Activated T-cell treated with anti-CD3 and anti-CD28 coated beads for 1 hour (primary cell): ENCODE measurements around the gene PDE8B.

ENCODE experiments used
- DNase-seq: peaks from one replicate; pipeline ENCODE4 v3.0.0-alpha.2; 2020; ENCODE audit warnings: low read depth

Gene PDE8B

DNA sequence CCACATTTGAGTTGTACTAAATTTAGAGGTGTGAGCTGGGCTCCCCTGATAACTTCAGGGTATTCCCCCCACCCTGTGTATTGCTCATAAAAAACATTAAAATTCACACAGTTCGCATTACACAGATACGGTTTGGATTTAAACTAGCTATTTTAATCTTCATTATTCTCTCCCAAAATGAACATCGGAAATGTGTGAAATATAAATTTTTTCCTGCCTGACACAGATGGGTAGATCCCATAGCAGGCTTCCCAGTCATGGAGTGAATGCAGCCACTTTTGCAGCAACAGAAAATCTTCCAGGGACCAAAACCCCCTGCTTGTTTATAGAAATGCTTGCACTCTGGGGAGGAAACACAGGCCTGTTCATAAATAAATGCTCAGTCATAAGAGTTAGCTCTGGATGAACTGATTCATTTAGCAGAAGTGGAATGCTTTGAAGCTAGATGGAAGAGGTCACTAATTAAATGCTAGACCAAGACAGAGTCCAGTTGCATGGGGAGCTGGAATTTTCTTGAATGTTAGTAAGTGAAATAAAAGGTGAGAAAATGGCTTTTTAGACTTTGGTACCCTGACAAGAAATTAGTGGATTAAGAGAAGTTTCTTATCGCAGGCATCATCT lies 115.6 kb downstream of the PDE8B start:
- DNase-seq, result no peak

DNA sequence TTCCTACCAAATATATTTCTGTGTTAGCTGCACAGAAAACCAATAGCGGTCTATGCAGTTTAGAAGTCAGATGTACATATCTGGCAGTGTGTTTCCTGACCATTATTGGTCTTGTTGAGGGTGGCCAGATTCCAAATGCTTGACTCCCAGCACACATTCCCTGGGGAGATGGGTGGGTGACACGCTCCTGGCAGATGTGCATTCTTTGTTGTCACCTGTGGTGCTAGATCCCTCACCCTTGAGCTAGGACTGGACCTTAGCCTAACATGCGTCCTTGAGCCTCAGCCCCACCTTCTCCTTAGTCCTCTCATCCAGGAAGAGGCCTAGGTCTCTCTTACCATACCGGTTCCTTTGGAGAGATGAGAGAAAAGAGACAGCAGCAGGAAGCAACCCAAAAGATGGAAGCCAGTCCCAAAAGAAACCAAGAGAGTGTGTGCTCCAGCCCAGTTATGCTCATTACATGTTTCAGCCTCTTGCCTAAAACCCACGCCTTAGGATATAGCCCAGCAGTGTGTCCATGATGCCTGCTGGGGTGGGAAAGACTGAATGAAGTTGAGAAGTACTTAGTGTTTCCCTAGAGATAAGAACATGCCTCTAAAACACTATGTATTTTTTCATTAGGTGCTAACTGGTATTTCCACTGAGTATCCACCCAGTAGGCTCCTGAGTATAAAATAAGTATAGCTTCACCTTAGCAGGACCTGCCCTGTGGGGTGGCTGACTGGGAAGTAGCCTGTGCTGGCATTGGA lies 116.7 kb downstream of the PDE8B start:
- DNase-seq, result no peak

DNA sequence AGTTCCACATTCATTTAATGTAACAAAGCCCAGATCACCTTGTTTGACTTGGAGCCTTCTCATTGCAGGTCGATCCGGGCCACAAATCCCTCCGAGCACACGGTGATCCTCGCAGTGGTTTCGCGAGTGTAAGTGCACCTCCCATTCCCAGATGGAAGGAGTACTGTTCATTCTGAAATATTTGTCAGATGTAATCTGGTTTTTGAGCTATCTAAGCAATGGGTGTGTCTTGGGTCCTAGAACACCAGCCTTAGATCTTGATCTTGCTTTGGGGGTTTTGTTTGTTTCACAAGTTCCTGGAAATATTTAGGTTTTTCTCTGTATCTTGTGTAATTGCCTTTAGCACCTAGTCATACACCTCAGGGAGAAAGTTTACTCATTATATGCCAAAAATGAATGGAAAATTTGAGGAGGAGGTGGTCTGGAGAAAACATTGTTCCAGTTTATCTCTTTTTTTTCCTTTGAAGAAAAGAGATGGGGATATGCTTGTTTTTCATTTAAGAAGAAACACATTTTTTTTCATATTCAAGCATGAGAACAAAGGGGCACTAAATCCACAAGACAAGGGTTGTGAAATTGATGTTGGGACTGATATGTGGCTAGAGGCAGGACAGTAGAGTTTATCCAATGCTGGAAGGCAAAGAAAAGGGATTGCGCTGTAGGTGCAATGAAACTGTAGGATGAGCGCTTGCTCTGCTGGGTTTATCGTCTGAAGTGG lies 118.6 kb downstream of the PDE8B start:
- DNase-seq, result no peak

DNA sequence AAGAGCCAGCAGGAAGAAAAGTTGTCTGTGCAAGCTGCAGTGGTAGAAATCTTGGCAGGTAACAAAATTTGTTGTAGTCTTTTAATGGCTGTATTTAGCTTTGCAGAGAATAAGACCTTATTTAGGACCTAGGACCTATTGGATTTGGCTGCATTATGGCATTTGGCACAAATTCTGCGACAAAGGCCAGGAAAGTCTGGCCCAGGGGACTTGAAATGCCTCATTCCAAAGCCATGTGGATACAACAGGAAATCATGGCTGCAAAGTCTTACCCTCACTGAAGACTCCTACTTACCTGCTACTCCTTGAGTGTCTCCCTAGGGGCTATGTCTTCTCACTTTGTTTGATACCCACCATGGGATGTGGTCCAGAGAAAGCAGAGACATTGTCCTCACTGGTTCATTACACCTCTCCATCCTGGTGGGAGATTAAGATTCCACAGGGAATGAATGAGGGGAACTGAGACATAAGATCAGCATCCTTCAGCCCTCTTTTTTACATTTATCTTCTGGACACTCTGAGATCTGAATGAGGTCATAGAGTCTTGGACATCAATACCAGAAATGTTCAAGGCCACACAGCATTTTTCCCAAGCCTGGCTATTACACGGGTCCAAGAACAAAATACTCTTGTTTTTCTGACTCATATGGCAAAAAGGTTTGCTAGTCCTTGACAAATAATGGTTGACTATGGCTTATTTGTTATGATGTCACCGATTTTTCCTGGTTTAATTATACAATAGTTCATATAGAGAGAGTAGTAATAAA lies 119.4 kb downstream of the PDE8B start:
- DNase-seq, result no peak

DNA sequence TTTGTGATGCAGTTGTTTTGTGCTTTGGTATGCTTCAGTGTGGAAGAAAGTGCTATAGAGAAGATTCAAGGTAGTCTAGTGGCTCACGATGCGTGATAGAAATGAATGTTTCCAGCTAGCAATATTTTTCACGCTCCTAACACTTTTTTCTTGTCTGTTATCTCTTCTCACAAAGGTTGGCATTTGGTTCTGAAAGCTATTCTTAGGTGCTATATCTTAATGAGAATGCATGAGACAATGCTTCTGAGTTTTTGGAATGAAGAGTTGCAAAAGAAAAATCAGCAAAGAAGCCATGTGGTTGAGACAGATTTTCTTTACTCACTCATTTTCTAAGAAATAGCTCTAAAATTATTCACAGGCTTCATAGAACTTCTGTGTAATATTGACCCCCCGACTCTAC lies 122.6 kb downstream of the PDE8B start:
- DNase-seq, result no peak

DNA sequence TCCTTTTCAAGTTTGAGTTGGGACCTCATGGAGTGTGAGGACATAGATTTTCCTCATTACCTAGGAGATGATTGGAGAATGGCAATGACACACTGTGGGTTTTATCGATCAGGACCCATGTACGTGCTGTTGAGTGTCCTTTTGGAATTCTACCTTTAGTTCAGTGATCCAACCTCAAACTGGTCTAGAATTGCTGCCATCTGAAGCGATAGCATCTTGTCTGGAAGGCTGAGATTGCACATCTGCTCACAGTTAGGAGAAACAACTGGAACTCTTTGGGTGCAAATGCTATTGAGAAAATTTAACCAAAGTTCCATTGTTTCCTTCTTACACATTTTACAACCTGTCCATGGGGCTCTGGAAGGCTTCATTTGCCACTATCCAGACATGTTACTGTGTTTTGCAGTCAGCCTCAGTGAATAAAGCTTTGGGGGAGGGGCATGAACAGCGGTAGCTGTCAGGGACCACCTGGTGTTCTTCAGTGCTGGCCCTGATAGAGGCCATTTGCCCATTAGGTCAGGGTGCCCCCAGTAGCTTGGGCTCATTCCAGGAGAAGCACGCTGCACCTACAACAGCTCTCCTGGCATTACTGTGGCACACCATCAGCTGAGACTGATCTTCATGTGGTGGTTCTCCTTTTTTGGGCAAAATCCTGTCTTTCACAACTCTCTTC lies 123.1 kb downstream of the PDE8B start:
- no peak for DNase-seq

DNA sequence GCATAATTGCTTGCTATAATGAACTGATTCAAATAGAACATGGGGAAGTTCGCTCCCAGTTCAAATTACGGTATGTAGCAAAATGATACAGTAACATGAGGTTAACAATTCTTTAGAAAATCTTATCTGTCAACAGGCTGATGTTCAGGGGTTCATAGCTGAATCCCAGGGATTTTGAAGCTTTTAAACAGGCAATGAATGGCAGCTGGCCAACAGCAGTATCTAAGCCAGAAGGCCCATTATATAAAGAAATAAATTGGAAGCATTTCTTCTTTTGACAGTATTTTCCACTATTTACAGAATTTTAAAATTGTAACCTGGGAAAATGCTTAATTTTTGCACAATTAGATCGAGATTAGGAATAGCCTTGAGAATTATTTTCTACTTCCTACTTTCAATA lies 126.8 kb downstream of the PDE8B start:
- DNase-seq, result no peak

DNA sequence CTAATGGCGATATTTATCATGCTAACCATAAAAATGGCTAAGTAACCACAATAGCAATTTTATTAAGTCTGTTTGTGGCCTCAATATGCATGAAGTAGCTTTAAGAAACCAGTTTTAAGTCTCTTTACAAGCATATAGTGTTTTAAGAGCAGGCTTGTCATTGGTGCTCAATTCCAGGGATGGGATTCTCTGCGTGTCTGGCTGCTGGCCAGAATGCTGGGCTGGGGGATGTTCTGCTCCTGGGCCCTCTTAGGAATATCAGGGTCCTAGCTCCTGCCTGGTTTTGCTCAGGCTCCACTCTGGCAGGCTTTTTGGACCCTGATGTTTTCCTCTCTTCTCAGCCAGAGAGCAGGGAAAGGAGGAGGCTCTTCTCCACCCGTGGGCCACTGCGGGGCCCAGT lies 127.2 kb downstream of the PDE8B start:
- DNase-seq, result no peak

DNA sequence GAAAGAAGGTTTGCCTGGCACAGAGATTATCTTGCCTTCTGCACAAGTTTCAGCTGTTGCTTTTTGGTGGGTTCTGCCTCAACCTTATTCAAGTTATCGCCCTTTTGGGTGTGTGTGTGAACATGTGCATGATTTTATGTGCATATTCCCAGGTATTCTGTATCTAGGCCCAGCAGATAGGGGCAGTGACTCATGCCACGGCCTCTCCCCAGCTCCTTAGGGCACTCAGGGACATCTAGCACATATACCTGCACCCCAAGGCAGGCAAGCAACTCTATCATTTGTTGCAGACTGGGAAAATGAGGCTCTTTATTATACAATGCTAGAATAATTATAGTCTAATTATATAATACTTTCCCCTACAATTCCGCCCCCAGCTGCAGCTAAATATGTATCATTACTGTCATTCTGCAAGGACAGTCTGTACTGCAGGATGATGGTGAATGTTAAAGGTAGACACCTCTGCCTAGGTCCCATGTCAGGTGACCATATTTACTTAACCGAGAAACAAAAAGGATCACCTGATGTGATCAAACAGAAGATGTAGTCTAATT lies 128.9 kb downstream of the PDE8B start:
- DNase-seq, result no peak

DNA sequence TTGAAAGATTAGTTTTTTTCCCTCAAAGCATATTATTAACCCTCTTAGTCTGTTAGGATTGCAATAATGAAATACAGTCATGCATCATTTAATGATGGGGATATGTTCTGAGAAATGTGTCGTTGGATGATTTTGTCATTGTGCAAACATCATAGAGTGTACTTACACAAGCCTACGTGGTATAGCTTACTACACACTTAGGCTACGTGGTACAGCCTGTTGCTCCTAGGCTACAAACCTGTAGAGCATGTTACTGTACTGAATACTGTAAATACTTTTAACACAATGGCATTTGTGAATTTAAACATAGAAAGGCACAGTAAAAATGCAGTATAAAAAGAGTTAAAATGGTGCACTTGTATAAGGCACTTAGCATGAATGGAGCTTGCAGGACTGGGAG lies 132.7 kb downstream of the PDE8B start:
- DNase-seq, result no peak

DNA sequence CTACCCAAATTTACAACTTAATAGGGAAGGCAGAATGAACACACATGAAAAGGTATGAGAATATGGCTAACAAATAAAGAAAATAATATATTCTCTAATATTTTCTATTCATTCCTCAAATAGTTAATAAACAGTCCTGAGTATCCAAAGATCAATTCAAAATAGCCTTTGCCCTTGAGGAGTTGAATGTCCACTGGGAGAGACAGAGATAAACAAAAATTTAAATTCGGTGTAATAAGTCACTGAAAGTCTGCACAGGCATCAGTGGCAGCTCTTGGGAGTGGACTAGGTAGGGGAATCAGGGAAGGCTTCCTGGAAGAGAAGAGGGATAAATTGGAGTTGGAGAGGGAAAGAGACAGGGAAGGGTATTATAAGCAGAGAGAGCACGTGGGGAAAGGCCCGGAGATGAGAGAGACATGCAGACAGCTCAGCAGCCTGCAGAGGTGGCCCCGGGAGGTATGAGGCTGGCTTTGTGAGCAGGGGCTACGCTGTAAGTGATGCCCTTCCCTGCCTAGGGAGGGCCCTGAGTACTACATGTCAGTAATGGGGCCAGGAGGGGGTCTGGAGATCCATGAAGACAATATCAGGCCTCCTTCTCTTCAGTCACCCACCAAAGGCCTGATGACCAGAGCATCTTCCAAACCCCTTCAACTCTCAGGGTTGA lies 137.1 kb downstream of the PDE8B start:
- DNase-seq, result no peak

DNA sequence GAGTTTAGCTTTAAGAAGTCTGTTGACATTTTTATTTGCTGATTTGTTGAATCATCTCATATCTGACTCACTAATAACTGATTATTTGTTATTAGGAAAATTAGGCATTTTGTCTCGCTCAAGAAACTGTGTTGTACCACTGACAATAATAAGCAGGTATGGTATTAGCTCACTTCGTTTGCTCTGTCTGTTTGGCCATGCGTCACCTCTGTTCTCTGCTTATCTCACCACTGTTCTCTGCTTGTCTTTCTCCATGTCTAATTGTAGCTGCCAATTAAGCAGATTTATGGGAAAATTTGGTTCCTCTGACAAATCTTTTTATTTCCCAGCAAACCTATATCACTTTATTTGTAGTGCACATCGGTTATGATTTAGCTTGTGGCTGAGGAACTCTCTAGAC lies 142.8 kb downstream of the PDE8B start:
- no peak for DNase-seq

DNA sequence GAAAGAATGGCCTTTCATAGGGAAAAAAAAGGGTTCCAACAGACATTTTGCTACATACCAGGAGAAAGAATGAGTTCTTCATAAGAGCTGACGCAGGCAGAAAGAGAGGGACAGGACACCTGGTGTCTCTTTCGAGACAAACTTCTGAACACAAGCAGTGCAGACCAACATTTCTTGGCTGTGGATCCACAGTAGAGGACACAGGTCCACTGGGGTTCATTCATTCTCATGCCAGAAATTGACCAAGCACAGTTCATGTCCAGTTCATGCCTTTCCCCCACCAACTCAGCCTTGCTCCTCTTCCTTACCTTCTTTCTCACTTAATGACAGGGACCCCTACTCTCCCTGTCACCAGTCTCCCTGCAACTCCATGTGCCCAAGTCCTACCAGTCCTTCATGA lies 144.0 kb downstream of the PDE8B start:
- DNase-seq, result no peak

DNA sequence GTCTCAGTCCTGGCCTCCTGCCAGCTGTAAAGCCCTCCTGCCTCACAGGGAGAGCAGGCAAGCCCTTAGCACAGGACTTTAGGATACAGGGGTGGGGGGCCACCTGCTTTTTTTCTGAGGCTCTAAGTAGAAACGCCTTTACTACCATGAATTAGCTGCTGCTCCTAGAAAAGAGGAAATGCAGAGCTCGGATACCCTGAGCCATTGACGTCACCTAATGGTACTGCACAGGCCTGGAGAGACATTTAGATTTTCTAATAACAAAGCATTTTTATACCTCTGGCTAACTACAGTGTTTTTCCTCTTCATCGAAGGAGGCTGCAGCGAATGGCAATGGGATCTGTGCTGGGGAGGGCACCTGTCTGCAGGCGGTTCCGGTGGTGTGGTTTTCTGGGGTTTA lies 144.6 kb downstream of the PDE8B start:
- no peak for DNase-seq

DNA sequence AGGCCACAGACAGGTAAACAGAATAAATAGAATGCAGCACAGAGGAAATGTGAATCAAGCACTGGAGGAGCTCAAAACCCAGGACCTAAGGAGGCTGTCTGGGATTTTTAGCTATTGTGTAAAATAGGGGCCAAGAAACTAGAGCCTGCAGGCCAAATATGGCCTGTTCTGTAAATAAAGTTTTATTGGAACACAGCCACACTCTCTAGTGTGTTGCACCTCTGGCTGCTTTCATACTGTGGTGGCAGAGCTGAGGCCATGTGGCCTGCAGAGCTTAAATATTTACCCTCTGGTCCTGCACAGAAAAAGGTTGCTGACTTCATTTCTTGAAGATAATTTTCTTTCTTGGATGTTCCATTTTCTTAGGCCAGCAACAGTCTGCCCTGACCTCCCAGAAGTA lies 145.3 kb downstream of the PDE8B start:
- DNase-seq, result no peak

DNA sequence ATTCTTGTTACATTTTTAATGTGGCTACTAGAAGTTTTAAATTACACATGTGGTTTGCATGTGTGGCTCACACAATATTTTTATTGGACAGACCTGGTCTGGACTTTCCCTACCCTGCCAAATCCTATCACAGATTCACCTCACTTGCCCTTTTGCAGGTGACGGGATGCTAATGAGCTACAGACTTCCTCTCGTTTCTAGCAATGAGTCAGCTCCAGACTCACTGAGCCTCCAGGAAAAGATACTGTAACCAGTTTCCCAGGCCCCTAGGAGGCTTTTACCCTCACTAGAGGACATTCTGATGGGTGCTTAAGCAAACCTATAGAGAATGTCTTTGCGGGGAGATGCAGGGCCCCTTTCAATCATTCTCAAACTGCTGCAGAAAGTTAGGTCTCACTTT lies 146.3 kb downstream of the PDE8B start:
- no peak for DNase-seq

DNA sequence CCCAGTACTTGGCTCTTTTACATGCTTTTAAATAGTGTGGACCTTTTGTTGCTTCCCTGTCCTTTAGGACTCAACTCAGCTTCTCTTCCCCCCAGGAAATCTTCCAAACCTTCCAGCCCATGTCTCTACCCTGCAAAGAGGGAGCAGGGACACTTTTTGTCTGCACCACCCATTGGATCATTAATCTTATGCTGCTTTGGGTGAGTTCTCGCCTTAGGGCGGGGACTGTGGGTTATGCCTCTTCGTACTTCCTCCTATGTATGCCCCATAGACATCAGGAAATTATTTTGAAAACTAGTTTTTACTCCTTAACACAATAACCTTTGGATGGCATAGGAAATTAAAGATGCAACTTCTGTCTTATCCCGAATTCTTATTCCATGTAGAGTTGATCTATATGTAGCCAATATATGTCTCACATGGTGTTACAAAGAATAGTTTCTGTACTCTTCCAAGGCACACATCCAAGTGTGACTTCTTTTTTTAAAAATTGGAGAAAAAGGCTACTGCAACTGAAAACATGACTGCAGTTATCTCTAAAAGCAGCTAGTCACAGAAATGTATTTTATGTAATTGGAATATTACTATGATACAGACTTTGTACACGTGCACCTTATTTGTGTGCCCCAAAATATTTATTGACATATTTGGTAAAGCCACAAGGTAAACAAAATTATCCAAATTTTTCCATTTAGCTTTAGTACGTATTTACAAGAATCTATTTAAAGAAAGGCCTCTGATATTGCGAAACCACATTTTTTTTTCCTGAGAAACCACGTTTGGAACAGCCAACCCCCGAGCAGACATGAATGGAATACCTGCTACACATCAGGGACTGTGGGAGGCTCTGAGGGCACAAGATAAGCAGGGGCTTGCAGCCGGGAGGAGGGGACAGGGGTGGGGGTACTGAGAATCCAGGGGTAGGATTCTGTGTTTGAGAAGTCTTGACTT lies 148.1 kb downstream of the PDE8B start:
- no peak for DNase-seq

DNA sequence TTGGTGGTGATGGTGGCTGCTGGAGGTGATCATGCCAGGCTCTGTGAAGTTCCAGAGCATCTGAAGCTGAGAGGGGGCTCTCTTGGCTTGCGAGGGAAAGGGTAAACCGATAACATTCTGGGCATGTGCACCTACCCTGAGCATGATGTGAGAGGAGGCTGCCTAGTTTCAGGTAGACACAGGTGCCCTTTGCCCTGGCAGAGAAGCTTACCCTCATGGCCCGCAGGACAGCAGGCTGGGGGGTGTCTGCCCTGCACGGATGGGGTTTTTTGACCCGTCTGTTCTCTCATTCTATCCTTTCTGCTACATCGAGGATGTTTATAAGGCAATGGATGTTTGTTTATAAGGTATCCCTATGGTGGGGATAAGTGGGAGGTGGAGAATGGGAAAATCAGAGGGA lies 148.8 kb downstream of the PDE8B start:
- DNase-seq, result no peak

DNA sequence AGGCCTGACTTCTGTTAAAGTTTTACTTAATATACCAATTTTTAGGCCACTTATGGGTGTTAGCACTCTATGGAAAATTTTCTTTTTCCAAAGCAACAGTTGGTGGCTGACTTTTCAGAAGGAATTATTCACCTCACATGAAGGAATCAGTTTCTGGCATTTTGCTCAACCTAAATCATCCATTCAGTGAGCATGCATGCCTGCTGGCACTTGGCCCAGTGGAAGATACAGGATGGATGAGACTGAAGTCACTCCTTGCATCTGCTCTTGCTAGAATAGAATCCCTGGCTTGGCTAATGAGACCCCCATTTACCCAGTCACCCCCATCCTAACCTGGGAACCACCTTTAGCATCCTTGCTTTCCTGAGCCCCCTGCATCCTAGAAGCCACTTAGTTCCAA lies 149.9 kb downstream of the PDE8B start:
- no peak for DNase-seq

DNA sequence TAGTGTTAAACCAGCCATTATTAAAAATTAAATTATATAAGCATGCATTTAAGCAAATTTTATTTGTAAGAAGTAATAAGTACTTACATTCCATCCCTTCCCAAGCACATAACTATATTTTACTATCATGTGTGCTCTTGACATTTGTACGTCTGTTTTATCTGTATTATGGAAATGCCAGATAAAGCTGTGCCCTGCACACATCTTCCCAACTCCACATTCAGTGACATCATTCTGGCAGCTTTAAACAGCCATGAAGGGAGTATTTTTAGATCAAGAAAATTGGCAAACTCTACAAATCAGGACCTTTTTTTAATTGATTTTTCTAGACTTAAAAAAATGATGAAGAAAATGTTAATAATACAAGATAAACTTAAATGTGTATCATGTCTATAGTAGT lies 150.5 kb downstream of the PDE8B start:
- no peak for DNase-seq
